Measurements from ENCODE around the gene FAM120A.
"Not testable (repeated sequence)": the region's sequence is repeated elsewhere in the genome, so short reads cannot be mapped to it uniquely, and the experiment has no call there.

Gene FAM120A

GRCh38 chr9:93510041-93510440 is 58.6 kb downstream of the FAM120A start:
- no peak for TF ChIP-seq TAF1 (IDR thresholded peaks at IDR 0.05; ENCODE audit: low read depth, low read length)
- no peak for TF ChIP-seq POLR2A (IDR thresholded peaks at IDR 0.05; ENCODE audit: low read depth, low read length)
- no peak for TF ChIP-seq POU2F2 (IDR thresholded peaks at IDR 0.05; ENCODE audit: low read depth, low read length)
- TF ChIP-seq POLR2AphosphoS5 (IDR thresholded peaks at IDR 0.05; ENCODE audit: low read depth, low read length): no peak
- no peak for TF ChIP-seq SPI1 (IDR thresholded peaks at IDR 0.05; ENCODE audit: low read depth, low read length)
- no peak for TF ChIP-seq PAX5 (IDR thresholded peaks at IDR 0.05; ENCODE audit: insufficient read depth, low read length, severe bottlenecking)
- FAIRE-seq (no peak), DNase-seq (ENCODE audit: insufficient read length, low spot score) (no peak)

- not testable (repeated sequence) for FAIRE-seq
Observed at GRCh38 chr9:93511228-93511627, 59.7 kb downstream of the FAM120A start.

GRCh38 chr9:93512170-93512812 is 60.8 kb downstream of the FAM120A start:
- not testable (repeated sequence) for DNase-seq (ENCODE audit: insufficient read length, low spot score); FAIRE-seq

More at GRCh38 chr9:93511228-93511627, 59.7 kb downstream of the FAM120A start:
- DNase-seq (ENCODE audit: insufficient read length, low spot score): not testable (repeated sequence)

GRCh38 chr9:93513606-93514005 is 62.1 kb downstream of the FAM120A start:
- DNase-seq (ENCODE audit: insufficient read length, low spot score): no peak
- no peak for FAIRE-seq
- TF ChIP-seq PAX5 (IDR thresholded peaks at IDR 0.05; ENCODE audit: insufficient read depth, low read length, severe bottlenecking): no peak
- no peak for TF ChIP-seq TAF1 (IDR thresholded peaks at IDR 0.05; ENCODE audit: low read depth, low read length)
- TF ChIP-seq POLR2AphosphoS5 (IDR thresholded peaks at IDR 0.05; ENCODE audit: low read depth, low read length): no peak
- no peak for TF ChIP-seq POU2F2 (IDR thresholded peaks at IDR 0.05; ENCODE audit: low read depth, low read length)
- TF ChIP-seq SPI1 (IDR thresholded peaks at IDR 0.05; ENCODE audit: low read depth, low read length): no peak
- TF ChIP-seq POLR2A (IDR thresholded peaks at IDR 0.05; ENCODE audit: low read depth, low read length): no peak

GRCh38 chr9:93517331-93517730 is 65.8 kb downstream of the FAM120A start:
- FAIRE-seq (no peak), DNase-seq (ENCODE audit: insufficient read length, low spot score) (no peak)
- no peak for TF ChIP-seq SPI1 (IDR thresholded peaks at IDR 0.05; ENCODE audit: low read depth, low read length)
- TF ChIP-seq POLR2AphosphoS5 (IDR thresholded peaks at IDR 0.05; ENCODE audit: low read depth, low read length): no peak
- no peak for TF ChIP-seq POU2F2 (IDR thresholded peaks at IDR 0.05; ENCODE audit: low read depth, low read length)
- TF ChIP-seq TAF1 (IDR thresholded peaks at IDR 0.05; ENCODE audit: low read depth, low read length): no peak
- no peak for TF ChIP-seq PAX5 (IDR thresholded peaks at IDR 0.05; ENCODE audit: insufficient read depth, low read length, severe bottlenecking)
- no peak for TF ChIP-seq POLR2A (IDR thresholded peaks at IDR 0.05; ENCODE audit: low read depth, low read length)

- TF ChIP-seq POU2F2 (IDR thresholded peaks at IDR 0.05; ENCODE audit: low read depth, low read length) (no peak), POLR2A (IDR thresholded peaks at IDR 0.05; ENCODE audit: low read depth, low read length) (no peak), TAF1 (IDR thresholded peaks at IDR 0.05; ENCODE audit: low read depth, low read length) (no peak), POLR2AphosphoS5 (IDR thresholded peaks at IDR 0.05; ENCODE audit: low read depth, low read length) (no peak), SPI1 (IDR thresholded peaks at IDR 0.05; ENCODE audit: low read depth, low read length) (no peak), PAX5 (IDR thresholded peaks at IDR 0.05; ENCODE audit: insufficient read depth, low read length, severe bottlenecking) (no peak)
- no peak for FAIRE-seq
- DNase-seq (ENCODE audit: insufficient read length, low spot score): no peak
Observed at GRCh38 chr9:93520523-93520922, 69.0 kb downstream of the FAM120A start.

- TF ChIP-seq POLR2AphosphoS5 (IDR thresholded peaks at IDR 0.05; ENCODE audit: low read depth, low read length) (no peak), PAX5 (IDR thresholded peaks at IDR 0.05; ENCODE audit: insufficient read depth, low read length, severe bottlenecking) (no peak), POLR2A (IDR thresholded peaks at IDR 0.05; ENCODE audit: low read depth, low read length) (no peak), TAF1 (IDR thresholded peaks at IDR 0.05; ENCODE audit: low read depth, low read length) (no peak), SPI1 (IDR thresholded peaks at IDR 0.05; ENCODE audit: low read depth, low read length) (no peak), POU2F2 (IDR thresholded peaks at IDR 0.05; ENCODE audit: low read depth, low read length) (no peak)
- DNase-seq (ENCODE audit: insufficient read length, low spot score) (no peak), FAIRE-seq (no peak)
Observed at GRCh38 chr9:93522736-93523135, 71.3 kb downstream of the FAM120A start.

- TF ChIP-seq POLR2A (IDR thresholded peaks at IDR 0.05; ENCODE audit: low read depth, low read length): no peak
- TF ChIP-seq TAF1 (IDR thresholded peaks at IDR 0.05; ENCODE audit: low read depth, low read length): no peak
- TF ChIP-seq POLR2AphosphoS5 (IDR thresholded peaks at IDR 0.05; ENCODE audit: low read depth, low read length): no peak
- TF ChIP-seq PAX5 (IDR thresholded peaks at IDR 0.05; ENCODE audit: insufficient read depth, low read length, severe bottlenecking): no peak
- TF ChIP-seq POU2F2 (IDR thresholded peaks at IDR 0.05; ENCODE audit: low read depth, low read length): no peak
- TF ChIP-seq SPI1 (IDR thresholded peaks at IDR 0.05; ENCODE audit: low read depth, low read length): no peak
- FAIRE-seq (no peak), DNase-seq (ENCODE audit: insufficient read length, low spot score) (no peak)
Observed at GRCh38 chr9:93523518-93524144, 72.1 kb downstream of the FAM120A start.

- no peak for FAIRE-seq
- DNase-seq (ENCODE audit: insufficient read length, low spot score): no peak
- no peak for TF ChIP-seq POU2F2 (IDR thresholded peaks at IDR 0.05; ENCODE audit: low read depth, low read length)
- no peak for TF ChIP-seq TAF1 (IDR thresholded peaks at IDR 0.05; ENCODE audit: low read depth, low read length)
- no peak for TF ChIP-seq POLR2A (IDR thresholded peaks at IDR 0.05; ENCODE audit: low read depth, low read length)
- TF ChIP-seq POLR2AphosphoS5 (IDR thresholded peaks at IDR 0.05; ENCODE audit: low read depth, low read length): no peak
- no peak for TF ChIP-seq PAX5 (IDR thresholded peaks at IDR 0.05; ENCODE audit: insufficient read depth, low read length, severe bottlenecking)
- TF ChIP-seq SPI1 (IDR thresholded peaks at IDR 0.05; ENCODE audit: low read depth, low read length): no peak
Observed at GRCh38 chr9:93525476-93525875, 74.0 kb downstream of the FAM120A start.

- no peak for TF ChIP-seq POLR2AphosphoS5 (IDR thresholded peaks at IDR 0.05; ENCODE audit: low read depth, low read length)
- no peak for TF ChIP-seq TAF1 (IDR thresholded peaks at IDR 0.05; ENCODE audit: low read depth, low read length)
- no peak for TF ChIP-seq SPI1 (IDR thresholded peaks at IDR 0.05; ENCODE audit: low read depth, low read length)
- TF ChIP-seq POLR2A (IDR thresholded peaks at IDR 0.05; ENCODE audit: low read depth, low read length): no peak
- no peak for TF ChIP-seq PAX5 (IDR thresholded peaks at IDR 0.05; ENCODE audit: insufficient read depth, low read length, severe bottlenecking)
- TF ChIP-seq POU2F2 (IDR thresholded peaks at IDR 0.05; ENCODE audit: low read depth, low read length): no peak
- no peak for DNase-seq (ENCODE audit: insufficient read length, low spot score)
- no peak for FAIRE-seq
Observed at GRCh38 chr9:93531374-93531773, 79.9 kb downstream of the FAM120A start.

Data from GM12891 (cell line).